Kidney (tissue), 14 donors: ENCODE results near the gene LSM5. TPM values are rescaled to one million over a fixed set of nuclear protein-coding genes. Genes with fewer than 3 reads are reported as not detected.

ENCODE experiments used
- DNase-seq, 5 donors: peaks; one replicate each; pipeline ENCODE4 v3.0.0-alpha.2; 2013 to 2020
- FAIRE-seq: peaks from 2 replicates; lab custom pipeline; 2012; peaks lifted over from hg19 to GRCh38; lab: Jason Lieb, UNC
- H3K27ac ChIP-seq, 2 donors: one replicate each; pipeline ENCODE4 v1.7.0; 2013; ENCODE audit warnings: low read depth in 2 of 2, low read length in 2 of 2, inconsistent platforms in 1 of 2
- H3K27me3 ChIP-seq: one replicate; pipeline ENCODE4 v1.7.1; 2013; ENCODE audit warnings: low read length, inconsistent platforms; ENCODE audit not compliant: control insufficient read depth, insufficient read depth
- H3K36me3 ChIP-seq, 3 donors: one replicate each; pipeline versions ENCODE4 v1.7.0 to v1.7.1; 2013; ENCODE audit warnings: low read length in 3 of 3, control low read depth in 1 of 3, inconsistent platforms in 1 of 3; ENCODE audit not compliant: insufficient read depth in 3 of 3, control insufficient read depth in 2 of 3
- H3K4me1 ChIP-seq, 3 donors: one replicate each; pipeline versions ENCODE4 v1.7.0 to v1.7.1; 2013; ENCODE audit warnings: low read length in 3 of 3, inconsistent platforms in 1 of 3, low read depth in 1 of 3; ENCODE audit not compliant: control insufficient read depth in 2 of 3, insufficient read depth in 2 of 3
- H3K4me3 ChIP-seq, 3 donors: one replicate each; pipeline versions ENCODE4 v1.7.0 to v1.8.1; 2013; ENCODE audit warnings: low read length in 3 of 3, control low read depth in 1 of 3, inconsistent platforms in 1 of 3
- H3K9ac ChIP-seq, 3 donors: one replicate each; pipeline versions ENCODE4 v1.7.0 to v1.7.1; 2013; ENCODE audit warnings: low read length in 3 of 3, control low read depth in 1 of 3, inconsistent platforms in 1 of 3
- H3K9me3 ChIP-seq, 3 donors: one replicate each; pipeline versions ENCODE4 v1.7.0 to v1.7.1; 2013; ENCODE audit warnings: low read length in 3 of 3, control low read depth in 1 of 3, inconsistent platforms in 1 of 3; ENCODE audit not compliant: control insufficient read depth in 2 of 3, insufficient read depth in 1 of 3
- intact Hi-C: fragments of 100-400 bp; cut with DNase I; formaldehyde crosslinking; loops from one replicate; pipeline ENCODE4 v1.11.1; 2022
- polyA plus RNA-seq: library from polyadenylated mRNA; stranded (reverse); fragments of 350-450 nt; fragmentation: Illumina TruSeq; extraction: RNeasy Lipid Tissue Mini Kit (QIAGEN cat#74804); gene quantifications from one replicate; pipeline ENCODE4 v1.2.3, GENCODE V29; 2014; ENCODE audit warnings: low read depth, low replicate concordance; ENCODE audit not compliant: insufficient read depth
- total RNA-seq: library from RNA; stranded (reverse); fragmentation: NEBNext Ultra II Directional; extraction: Animal tissue kit (Norgen Biotek cat#: 25700); gene quantifications from one replicate; pipeline ENCODE4 v1.2.1, GENCODE V29; 2021
- TF ChIP-seq, protein P1 (sequence below): IDR thresholded peaks from 3 replicates; pipeline ENCODE4 v1.5.1; 2012; ENCODE audit warnings: mild to moderate bottlenecking, moderate library complexity, borderline replicate concordance; ENCODE audit not compliant: insufficient read depth; ENCODE audit errors: extremely low read depth
- donor health status: control.
- donor health status: control.
- donor health status: control.
- donor health status: control.
- donor health status: control.
- donor health status: DM: yes; HTN: yes; CAD: no.
- donor health status: Normal renal cell carcinoma (clear cell type).

Gene LSM5
- total and polyA plus RNA-seq, 2 donors from 2014 or later: 35.6 to 69.4 TPM

GRCh38 chr7:32515890-32516550, 25.8 kb upstream of the LSM5 start:
- Histone ChIP-seq H3K4me1 (no peaks in the 10 kb centered on the region), H3K4me3 (no peak overlapping the region), H3K36me3 (no peaks in the 10 kb centered on the region), H3K27ac (no peak overlapping the region), H3K27me3 (no peaks in the 10 kb centered on the region), H3K9me3 (no peaks in the 10 kb centered on the region), H3K9ac (no peak overlapping the region)
- FAIRE-seq (no peak), DNase-seq (no peak)
- TF ChIP-seq, protein P1, sequence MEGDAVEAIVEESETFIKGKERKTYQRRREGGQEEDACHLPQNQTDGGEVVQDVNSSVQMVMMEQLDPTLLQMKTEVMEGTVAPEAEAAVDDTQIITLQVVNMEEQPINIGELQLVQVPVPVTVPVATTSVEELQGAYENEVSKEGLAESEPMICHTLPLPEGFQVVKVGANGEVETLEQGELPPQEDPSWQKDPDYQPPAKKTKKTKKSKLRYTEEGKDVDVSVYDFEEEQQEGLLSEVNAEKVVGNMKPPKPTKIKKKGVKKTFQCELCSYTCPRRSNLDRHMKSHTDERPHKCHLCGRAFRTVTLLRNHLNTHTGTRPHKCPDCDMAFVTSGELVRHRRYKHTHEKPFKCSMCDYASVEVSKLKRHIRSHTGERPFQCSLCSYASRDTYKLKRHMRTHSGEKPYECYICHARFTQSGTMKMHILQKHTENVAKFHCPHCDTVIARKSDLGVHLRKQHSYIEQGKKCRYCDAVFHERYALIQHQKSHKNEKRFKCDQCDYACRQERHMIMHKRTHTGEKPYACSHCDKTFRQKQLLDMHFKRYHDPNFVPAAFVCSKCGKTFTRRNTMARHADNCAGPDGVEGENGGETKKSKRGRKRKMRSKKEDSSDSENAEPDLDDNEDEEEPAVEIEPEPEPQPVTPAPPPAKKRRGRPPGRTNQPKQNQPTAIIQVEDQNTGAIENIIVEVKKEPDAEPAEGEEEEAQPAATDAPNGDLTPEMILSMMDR: no peak
- intact Hi-C loops: no loop called here

DNA sequence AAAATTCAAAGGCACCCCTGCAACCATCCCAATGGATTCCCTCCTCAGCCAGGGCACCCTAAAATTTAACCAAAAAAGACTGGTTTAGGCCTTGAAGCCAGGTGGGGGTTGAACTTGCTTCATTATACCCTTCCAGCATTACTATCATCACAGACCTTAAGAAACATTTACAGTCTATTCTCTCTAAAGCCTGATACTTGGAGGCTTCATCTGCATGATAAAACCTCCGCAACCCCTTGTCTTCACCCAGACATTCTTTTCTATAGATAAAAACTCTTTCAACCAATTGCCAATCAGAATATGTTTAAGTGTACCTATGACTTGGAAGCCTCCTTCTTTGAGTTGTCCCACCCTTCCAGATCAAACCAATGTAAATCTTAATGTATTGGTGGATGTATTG, 23.0 kb upstream of the LSM5 start:
- H3K27me3 ChIP-seq: no peaks in the 10 kb centered on the region
- H3K36me3 ChIP-seq: no peaks in the 10 kb centered on the region
- TF ChIP-seq, protein P1: no peak
- no peaks in the 10 kb centered on the region for H3K4me1 ChIP-seq
- no peak for FAIRE-seq
- no peak overlapping the region for H3K4me3 ChIP-seq
- intact Hi-C loops: no loop called here
- H3K9me3 ChIP-seq: no peaks in the 10 kb centered on the region
- DNase-seq: no peak
- H3K27ac ChIP-seq: no peak overlapping the region
- H3K9ac ChIP-seq: no peak overlapping the region

DNA sequence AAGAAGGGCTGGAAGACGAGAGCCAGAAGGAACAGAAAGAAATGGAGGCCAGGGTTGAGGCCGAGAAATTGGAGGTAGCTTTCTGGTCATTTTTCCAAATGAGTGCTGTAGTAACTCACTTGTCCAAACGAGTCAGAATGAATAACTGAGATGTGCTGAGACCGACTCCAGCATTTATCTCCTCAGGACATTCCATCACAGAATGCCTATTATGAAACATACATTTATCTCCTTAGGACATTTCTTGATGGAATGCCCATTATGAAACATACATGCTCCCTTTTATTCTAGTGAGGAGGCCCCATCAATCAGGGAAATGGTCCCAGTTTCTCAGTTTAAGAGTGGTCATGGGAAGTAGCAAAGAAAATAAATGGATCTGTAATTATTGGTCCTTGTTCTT, 21.6 kb upstream of the LSM5 start:
- Histone ChIP-seq H3K27ac (no peak overlapping the region), H3K9me3 (no peaks in the 10 kb centered on the region), H3K27me3 (no peaks in the 10 kb centered on the region), H3K4me1 (no peaks in the 10 kb centered on the region), H3K4me3 (no peak overlapping the region), H3K36me3 (no peaks in the 10 kb centered on the region), H3K9ac (no peak overlapping the region)
- TF ChIP-seq, protein P1: no peak
- FAIRE-seq: no peak
- DNase-seq: no peak
- intact Hi-C loops: no loop called here
